Measurements from ENCODE around the gene TMPRSS11B.

The TMPRSS11B gene

DNA sequence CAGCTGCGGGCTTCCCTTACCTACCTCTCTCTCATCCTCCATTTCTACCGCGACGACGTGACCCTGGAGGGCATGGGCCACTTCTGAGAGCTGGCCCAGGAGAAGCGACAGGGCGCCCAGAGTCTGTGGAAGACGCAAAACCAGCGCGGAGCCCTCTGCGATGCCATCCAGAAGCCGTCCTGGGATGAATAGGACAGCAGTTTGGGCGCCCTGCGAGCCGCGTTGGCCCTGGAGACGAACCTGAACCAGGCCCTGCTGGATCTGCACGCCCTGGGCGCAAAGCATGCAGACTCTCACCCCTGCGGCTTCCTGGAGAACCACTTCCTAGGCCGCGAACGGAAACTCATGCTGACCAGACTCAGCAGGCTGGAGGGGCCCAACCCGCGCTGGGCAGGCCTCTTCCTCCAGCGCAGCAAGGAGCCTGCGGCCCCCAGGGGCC lies 63.1 kb downstream of the TMPRSS11B start:
- no peak for FAIRE-seq
- DNase-seq (ENCODE audit: insufficient read length, low spot score), result no peak
- TF ChIP-seq, protein P1, sequence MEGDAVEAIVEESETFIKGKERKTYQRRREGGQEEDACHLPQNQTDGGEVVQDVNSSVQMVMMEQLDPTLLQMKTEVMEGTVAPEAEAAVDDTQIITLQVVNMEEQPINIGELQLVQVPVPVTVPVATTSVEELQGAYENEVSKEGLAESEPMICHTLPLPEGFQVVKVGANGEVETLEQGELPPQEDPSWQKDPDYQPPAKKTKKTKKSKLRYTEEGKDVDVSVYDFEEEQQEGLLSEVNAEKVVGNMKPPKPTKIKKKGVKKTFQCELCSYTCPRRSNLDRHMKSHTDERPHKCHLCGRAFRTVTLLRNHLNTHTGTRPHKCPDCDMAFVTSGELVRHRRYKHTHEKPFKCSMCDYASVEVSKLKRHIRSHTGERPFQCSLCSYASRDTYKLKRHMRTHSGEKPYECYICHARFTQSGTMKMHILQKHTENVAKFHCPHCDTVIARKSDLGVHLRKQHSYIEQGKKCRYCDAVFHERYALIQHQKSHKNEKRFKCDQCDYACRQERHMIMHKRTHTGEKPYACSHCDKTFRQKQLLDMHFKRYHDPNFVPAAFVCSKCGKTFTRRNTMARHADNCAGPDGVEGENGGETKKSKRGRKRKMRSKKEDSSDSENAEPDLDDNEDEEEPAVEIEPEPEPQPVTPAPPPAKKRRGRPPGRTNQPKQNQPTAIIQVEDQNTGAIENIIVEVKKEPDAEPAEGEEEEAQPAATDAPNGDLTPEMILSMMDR (IDR thresholded peaks at IDR 0.05; ENCODE audit: insufficient read depth, missing control alignments), result no peak

GRCh38 chr4:68180849-68181526 lies 64.5 kb downstream of the TMPRSS11B start:
- TF ChIP-seq, protein P1 (IDR thresholded peaks at IDR 0.05; ENCODE audit: insufficient read depth, missing control alignments), result no peak
- FAIRE-seq, result no peak
- no peak for DNase-seq (ENCODE audit: insufficient read length, low spot score)

- FAIRE-seq, result no peak
- no peak for DNase-seq (ENCODE audit: insufficient read length, low spot score)
- TF ChIP-seq, protein P1 (IDR thresholded peaks at IDR 0.05; ENCODE audit: insufficient read depth, missing control alignments), result no peak
These were observed 68.6 kb downstream of the TMPRSS11B start for GRCh38 chr4:68176904-68177303.
